ENCODE results near the gene ASAP2.

The ASAP2 gene

DNA sequence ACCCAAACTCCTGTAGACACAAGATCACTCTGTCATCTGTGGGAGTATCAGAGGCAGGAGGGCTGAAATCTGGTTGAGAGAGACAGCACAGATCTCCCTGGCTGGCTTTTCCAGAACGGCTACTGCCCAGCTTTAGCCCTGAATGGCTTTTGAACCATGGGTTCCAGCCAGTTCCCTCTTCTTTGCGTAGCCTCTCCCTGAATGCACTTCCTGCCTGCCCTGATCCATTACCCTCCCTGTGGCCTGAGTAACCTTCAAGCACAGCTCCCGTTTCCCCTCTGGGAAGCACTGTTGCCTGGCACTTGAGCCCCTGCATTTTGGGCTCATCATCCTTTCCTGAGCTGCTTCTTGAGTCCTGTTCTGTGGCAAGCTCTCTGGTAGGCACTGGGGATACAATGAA lies 68.8 kb downstream of the ASAP2 start:
- DNase-seq (ENCODE audit: low spot score): no peak

DNA sequence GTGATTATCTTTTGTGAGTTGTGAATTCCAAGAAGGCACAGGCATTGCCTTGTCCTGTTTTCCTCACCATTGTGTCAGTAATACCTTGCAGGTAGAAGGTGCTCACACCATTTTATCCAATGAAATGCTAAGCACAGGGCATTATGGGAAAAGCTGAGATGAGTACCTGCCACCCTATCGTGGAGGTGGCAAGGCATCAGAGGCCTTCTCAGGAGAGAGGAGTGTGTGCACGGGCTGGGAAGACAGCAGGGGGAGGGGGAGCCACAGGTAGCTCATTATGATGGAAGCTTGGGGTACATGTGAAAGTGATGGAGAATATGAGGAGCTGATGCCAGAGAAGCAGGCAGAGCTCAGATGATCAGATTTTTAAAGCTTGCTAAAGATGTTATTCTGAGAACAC lies 69.5 kb downstream of the ASAP2 start:
- DNase-seq (ENCODE audit: low spot score): no peak

DNA sequence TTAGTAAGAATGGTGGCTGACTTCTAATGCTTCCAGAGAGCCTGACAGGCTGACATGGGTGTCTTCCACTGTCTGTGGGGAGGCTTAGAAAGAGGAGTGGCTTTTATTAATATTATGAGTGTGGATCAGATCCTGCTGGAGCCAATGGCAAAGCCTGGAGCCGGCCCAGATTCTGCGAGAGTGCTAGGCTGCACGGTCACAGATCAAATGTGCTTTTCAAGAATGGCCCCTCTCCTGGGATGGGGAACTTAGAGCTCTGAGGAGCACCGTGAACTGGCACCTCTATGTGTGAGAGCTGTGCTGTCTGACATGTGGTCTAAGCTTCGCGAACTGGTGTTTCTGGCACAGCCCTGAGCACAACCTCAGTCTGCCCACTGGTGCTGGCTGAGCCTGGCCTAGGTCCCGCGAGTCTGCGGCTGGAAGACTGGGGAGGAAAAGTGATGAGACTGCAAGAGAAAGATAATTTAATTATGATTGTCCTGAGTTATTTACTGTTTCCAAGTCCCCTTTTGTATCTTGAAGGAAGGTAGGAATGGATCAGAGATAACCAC lies 70.4 kb downstream of the ASAP2 start:
- DNase-seq (ENCODE audit: low spot score): no peak

DNA sequence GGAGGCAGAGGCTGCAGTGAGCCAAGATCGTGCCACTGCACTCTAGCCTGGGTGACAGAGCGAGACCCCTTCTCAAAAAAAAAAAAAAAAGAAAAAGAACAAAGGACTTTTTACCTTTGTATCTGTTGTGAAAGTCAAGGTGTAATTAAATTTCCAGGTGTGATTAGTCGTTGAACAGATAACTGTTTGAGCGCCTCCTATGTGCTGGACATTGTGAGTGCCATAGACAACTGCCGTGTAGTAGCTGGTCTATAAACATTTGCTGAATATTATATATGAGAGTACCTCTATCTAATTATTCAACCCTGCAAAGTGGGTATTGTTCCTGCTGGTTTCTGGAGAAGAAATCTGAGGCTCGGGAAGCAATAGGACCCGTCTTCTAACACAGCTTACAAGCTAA lies 71.8 kb downstream of the ASAP2 start:
- no peak for DNase-seq (ENCODE audit: low spot score)

DNA sequence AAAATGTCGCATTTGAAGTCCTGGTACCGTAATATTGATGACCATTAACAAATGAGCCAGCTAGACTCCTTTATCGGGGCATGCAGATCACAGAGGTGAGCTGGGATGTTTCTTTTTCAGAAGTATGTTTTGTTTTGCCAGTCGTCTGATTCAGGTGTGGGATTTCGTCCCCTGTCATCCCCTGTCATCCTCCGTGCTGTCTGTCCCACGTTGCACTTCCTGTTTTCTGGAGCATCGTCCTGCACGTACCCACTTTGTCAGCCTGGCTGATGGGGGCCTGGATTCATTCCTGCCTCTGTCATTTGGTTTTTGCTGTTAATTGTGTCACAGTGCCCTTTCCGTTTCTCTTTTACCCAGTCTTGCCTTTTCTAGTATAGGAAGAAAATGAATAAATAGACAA lies 72.8 kb downstream of the ASAP2 start:
- no peak for DNase-seq (ENCODE audit: low spot score)

DNA sequence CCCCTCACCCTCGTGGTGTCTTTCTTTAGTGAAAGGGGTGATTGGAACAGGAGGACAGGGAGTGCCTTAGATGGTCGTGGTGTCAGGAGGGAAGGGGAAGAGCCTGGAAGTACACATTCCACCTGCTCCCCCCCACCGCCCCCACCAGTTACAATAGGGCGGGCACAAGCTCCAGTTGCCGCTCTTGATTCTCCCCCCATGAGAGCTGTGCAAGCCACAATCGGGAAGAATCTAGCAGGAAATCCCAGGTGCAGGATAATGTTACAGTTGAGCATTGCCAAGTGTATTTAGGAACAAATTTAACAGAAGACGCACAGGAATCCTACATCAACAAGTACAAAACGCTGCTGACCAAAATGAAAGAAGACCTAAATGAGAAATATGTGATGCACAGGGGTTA lies 73.6 kb downstream of the ASAP2 start:
- no peak for DNase-seq (ENCODE audit: low spot score)

DNA sequence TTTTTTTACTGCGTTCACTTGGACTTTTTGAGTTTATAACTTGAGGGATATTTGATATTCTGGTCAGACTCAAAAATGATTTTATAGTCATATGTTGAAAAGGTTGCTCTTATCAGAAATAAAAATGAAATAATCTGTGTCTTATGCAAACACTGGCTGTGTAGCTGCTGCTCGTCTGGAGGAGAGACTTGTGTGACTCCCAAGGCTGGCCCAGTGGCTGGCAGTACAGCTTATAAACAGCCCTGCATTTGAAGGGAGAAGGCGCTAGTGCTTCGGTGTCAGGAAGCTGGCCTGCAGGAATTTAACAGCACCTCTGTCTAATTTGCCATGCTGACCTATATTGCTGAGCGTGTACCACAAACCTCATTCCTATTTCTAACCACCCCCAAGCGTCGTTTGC lies 74.5 kb downstream of the ASAP2 start:
- no peak for DNase-seq (ENCODE audit: low spot score)

DNA sequence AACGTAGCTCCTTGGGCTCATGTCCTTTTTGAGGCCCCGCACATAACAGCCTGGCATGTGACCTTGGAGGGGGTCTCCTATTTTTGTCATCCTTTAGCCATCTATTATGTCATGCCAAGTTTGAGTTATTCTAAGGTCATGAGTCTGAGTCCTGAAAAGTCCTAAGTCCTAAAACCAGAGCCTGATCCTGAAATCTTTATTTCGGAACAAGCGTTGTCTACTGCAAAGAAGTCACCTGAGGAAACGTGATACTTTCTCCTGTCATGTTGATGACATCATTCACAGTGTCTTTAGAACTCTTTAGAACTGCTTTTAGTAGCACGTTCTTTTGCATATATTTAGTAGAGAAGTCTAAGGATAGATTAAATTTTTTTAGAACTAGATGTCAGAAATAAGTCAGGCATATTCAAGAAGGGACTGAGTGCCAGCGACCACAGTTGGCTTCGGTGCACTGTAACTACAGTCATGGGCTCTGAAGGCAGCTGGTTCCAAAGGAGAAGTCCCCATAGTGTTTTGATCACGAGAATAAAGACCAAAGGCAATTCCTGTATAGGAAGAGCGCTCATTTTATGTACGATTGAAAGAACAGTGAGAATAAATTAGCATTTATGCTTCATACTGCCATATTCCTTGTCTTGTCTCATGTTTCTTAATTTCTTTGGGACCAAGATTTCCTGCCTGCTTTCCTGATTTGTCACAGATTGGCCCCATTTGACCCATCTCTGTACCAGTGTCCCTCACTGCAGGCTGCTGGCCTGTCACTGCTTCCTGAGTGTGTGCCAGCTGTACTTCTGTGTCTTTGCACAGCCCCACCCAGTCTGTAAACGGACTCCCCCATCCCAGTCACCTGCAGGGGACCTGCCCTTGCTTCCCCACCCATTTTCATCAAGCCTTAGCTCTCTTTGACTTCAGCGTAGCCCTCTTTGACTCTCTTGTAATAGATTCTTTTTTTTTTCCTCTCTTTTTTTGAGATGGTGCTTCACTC lies 75.8 kb downstream of the ASAP2 start:
- DNase-seq (ENCODE audit: low spot score): no peak

DNA sequence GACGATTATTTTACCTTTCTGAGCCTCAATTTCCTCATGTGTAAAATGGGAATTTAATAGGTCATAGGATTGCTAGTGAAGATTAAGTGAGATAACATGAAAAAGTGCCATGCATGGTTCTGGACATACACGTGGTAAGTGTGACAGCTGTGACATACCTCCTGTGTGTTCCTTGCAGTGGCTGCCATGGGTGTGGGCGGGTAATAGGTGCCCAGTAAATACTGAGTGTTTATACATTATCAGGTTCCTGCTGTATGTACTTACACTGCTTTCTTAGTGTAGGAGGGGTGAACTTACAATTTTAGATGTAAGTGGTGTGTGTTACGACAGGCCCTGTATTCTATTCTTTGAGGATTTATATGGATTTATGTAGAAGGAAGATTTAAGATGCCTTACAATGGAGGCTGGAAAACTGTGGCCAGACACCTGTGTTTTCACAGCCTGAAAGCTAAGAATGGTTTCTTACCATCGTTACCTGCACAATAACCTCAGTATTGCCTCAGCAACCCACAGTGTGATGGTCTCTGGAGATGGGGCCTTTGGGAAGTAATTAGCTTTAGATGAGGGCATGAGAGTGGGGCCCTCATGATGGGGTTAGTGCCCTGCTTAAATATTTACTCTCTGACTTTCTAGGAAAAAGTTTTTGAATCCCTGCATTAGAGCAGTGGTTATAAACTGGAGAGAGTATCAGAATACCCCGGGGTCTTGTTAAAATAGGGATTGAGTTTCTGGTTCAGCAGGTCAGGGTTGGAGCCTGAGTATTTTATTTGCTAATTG lies 78.1 kb downstream of the ASAP2 start:
- DNase-seq (ENCODE audit: low spot score): no peak

DNA sequence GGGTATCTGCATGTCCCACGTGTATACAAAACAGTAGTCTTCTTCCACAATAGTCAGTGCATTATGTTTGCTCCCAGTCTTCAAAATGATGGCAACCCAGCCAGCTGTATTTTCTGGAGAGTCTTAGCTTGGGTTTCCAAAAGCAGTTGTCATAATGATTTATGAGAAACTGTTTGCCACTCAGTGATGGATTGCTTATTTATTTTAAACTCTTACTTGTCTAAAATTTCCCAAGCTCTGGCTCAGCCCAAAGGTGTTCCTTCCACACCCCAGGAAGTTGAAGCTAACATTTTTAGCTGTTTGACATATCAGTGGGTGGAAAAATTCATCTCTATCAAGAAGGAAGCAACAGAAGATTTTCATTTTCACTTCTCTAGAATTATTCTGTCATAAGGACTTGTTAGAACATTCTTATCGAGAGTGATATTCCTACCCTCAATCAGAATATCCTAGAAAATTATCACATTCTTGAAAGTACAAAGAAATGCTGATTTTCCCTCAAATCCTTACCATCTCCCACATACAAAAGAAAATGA lies 78.8 kb downstream of the ASAP2 start:
- no peak for DNase-seq (ENCODE audit: low spot score)

DNA sequence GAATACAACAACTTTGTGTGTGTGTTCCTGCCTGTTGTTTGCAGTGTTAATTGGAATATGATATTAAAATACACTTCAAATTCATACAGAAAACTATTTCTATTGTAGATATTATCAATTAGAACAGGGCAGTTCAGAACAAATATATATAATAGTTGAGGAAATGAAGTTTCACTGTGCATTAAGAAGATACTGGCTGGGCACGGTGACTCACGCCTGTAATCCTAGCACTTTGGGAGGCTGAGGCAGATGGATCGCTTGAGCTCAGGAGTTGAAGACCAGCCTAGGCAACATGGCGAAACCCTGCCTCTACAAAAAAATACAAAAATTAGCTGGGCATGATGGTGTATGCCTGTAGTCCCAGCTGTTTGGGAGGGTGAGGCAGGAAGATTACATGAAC lies 79.3 kb downstream of the ASAP2 start:
- DNase-seq (ENCODE audit: low spot score): no peak

DNA sequence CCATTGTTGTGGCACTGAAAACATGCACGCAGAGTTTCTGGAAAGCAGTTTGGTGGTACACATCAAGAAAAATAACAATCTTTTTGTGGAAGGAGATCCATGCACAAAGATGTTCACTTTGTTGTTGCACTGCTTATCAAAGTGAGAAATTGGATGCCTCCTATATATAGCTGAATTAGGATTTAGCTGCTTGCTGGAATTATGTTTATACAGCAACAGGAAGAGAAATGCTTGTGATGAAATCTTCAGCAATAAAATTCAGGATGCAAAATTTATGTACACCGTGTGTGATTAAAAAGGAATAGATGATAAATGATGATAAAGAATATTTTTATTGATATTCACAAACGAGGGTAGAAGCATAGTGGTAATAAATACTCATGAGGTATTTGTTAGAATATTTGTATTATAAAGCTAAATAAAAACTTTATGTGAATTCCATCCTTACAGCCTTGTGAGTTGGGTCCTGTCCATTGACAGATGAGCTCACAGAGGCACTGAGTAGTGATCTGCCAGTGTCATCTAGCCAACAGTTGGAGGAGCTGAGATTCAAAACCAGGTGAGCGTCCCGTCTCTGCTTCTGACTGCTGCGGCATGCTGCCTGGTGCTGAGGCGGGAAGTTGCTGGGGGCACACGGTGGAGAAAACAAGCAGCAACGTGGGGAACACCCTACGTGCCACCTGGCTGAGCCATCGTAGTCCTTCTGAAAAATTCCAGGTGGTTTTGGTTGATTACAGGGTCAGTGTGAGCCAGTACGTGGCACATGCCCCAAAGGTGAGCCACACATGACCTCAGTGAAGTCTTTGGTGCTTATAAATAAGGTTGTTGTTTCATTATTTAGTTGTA lies 80.2 kb downstream of the ASAP2 start:
- no peak for DNase-seq (ENCODE audit: low spot score)

DNA sequence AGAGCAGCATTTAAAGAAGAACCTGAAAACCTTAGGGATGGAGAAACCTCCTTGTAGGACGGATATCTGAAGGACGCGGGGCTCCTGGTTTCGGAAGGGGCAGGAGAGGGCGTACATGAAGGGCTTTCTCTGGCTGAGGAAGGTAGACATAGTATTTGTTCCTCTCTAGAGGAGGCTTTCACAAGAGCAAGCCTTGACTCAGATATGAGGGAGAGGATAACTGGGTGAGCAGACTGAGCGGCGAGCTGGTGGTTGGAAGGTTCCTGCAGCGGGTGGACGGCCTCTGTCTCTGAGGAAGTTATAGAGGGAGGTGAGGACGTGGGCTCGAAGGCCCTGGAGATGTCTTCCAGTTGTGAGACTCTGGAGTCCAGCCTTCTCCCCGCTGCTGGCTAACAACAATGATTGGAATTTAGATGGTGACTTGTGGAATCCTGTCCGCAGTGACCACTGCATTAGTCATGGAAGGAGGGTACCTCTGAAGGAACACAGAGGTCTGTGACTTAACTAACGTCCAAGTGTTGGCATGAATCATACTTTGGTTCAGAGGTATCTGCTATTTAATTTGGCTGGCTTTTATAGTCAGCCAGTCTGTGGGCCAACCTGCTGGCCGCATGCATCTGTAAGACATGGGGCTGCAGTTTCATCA lies 80.9 kb downstream of the ASAP2 start:
- DNase-seq (ENCODE audit: low spot score): no peak

DNA sequence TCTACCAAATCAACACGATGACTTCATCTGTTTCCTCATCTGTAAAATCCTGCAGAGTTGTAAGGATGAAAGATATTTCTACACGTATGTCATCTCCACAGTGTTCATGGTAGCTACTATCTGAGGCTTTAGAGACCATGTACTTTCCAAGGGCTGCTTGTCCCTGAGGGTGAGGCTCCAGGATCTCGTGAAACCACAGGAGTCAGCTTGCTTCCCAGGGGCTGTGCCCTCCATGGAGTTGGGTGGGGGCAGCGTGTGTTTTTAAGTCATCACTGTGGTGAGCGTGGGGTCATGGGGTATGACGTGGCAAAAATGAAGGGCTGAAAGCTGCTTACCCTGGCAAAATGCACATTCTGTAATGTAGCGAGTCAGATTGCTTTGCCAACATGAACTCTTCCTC lies 81.6 kb downstream of the ASAP2 start:
- DNase-seq (ENCODE audit: low spot score): no peak

DNA sequence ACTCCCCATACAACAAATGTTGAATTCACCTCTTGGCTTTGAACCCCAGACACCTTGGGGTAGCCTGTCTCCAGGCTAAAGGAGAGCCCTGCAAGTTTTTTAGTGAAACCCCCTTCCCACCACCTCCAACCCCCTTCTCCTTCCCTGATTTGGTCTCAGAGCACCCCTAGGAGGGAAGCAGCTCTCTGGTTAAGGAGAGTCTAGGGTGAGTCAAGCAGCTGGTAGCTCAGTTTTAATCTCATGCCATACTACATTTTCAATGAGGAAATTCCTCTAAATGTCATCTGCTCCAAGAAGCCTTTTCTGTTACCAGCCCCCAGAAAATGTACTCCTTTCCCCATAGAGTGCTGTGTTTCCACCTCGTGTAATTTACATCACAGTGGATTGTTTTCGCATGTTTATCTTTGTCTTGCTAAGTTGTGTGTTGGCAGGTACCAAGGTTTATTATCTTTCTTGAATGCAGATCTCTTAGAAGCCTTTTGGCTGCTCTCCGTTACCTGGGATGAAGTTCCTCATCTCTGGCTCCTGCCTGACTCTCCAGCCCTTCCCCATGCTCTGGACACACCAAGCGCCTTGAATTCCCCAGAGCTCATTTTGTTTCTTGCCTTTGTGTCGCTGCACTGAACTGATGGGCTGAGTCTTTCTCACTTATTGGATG lies 82.2 kb downstream of the ASAP2 start:
- no peak for DNase-seq (ENCODE audit: low spot score)

DNA sequence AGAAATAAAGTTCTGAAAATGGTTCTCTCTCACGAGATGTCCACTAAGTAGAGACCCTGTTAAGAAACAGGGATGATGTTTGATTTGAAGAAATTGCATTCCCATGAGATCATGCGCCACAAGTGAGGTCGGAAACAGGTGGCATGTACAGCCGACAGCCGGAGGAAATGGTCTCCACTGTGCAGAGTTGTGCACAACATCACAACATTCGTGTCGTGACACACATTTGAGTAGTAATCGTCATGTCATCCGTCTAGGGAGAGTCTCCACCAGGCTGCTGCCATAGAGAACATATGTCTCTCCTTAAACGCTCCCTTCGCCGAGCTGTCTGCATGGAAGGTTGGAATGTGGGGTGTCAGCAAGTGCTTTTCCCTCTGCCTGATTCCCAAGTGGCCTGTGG lies 84.7 kb downstream of the ASAP2 start:
- DNase-seq (ENCODE audit: low spot score): no peak

DNA sequence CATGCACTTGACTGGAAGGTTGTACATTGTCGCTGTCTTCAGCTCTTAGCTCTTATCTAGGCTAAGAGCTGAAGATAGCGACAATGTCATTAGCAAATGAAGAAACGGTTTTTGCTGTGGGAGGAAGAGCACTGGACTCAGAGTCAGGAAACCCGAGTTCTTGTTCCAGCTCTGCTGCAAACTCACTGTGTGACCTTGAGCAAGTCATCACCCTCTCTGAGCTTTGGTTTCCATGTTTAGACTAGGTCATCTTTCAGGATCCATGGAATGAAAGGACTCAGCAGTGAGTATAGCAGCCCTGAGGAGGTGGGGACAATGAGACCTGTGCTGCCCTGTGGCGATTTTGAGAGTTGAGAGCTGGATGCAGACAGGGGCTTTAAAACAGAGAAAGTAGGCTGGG lies 85.3 kb downstream of the ASAP2 start:
- no peak for DNase-seq (ENCODE audit: low spot score)

DNA sequence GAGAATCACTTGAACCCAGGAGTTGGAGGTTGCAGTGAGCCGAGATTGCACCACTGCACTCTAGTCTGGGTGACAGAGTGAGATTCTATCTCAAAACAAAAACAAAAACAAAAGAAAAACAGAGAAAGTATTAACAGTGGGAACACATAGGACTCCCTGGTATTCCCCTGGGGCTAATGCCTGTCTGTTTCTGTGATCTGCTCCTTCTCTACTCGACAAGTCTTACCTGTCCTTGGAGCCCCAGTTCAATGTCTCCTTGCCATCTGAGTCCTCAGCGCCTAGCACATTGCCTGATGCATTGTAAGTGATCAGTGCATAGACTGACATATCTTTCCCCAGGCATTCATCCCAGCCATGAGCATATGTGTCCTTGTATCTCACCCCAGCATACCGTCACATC lies 85.8 kb downstream of the ASAP2 start:
- DNase-seq (ENCODE audit: low spot score): no peak

DNA sequence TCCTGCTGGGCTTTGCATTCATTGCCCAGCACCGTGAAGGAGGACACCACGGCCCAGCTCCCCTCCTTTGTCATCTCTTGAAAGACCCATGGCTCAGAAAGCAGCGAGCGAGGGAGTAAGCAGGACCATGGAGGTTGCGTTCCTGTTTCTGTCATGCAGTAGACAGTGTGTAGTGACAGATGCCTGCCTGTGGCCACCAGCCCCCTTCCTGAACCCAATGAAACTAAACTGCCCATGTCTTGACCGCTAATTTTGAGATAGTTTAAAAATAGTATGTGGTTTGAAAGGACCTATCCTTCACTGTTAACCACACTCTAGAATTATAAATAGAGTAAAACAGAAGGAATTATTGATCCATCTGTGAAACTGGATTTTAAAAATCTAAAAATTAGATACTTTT lies 88.2 kb downstream of the ASAP2 start:
- DNase-seq (ENCODE audit: low spot score): no peak

DNA sequence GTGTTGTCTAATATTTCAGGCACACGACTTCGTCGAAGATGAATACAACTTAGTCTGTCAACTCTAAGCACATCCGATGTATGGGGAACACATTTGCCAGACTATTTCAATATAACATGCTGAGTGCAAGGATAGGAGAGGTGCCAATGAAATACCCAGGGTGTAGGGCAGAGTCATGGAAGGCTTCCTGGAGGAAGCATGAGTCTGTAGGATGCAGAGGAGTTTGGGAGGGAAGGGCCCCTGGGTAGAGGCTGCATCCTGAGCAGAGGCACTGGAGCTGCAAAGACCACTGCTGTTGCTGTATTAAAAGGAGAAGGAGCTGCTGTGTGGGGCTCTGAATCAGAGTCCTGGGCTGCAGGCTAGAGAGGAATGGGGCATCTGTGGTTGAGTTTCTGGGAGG lies 89.9 kb downstream of the ASAP2 start:
- no peak for DNase-seq (ENCODE audit: low spot score)

DNA sequence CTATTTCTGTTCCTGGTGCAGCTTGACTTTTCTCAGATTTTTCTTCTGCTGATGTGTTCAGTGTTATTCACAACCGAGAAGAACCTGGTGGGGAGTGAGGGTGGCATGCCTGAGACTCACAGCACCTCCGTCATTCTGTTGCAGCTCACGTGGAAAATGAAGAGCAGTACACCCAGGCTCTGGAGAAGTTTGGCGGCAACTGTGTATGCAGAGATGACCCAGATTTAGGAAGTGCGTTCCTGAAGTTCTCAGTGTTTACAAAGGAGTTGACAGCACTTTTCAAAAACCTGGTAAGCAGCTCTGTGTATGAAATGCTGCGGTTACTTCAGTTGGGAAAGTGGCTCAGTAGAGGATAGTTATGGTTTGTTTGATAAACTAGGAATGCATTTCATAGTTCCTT lies 90.5 kb downstream of the ASAP2 start:
- DNase-seq (ENCODE audit: low spot score): no peak
